ENCODE measurements around the gene PCSK5.

PCSK5 gene

GRCh38 chr9:75889977-75890471 is 449 bp upstream of the PCSK5 start:
- Histone ChIP-seq H3K36me3 (ENCODE audit: control insufficient read depth, insufficient read depth, low read length) (no peaks in the 10 kb centered on the region), H3K4me3 (replicated peaks; ENCODE audit: low read depth, low read length) (peak overlapping the region; percentile 49), H3K27me3 (replicated peaks; ENCODE audit: control insufficient read depth, insufficient read depth, low read length) (no peaks in the 10 kb centered on the region; the same call in 1 of the 2 replicates)
- no peak for TF ChIP-seq CTCF (IDR thresholded peaks at IDR 0.05; ENCODE audit: insufficient read depth, low read length, poor library complexity, severe bottlenecking)
- DNase-seq (ENCODE audit: extremely low read depth, insufficient read length), result no peak

- no peak for DNase-seq (ENCODE audit: extremely low read depth, insufficient read length)
Observed at GRCh38 chr9:75891277-75891741, 836 bp downstream of the PCSK5 start.

GRCh38 chr9:75891771-75892215 is 1.3 kb downstream of the PCSK5 start:
- no peak for TF ChIP-seq CTCF (IDR thresholded peaks at IDR 0.05; ENCODE audit: insufficient read depth, low read length, poor library complexity, severe bottlenecking)
- Histone ChIP-seq H3K36me3 (ENCODE audit: control insufficient read depth, insufficient read depth, low read length) (no peaks in the 10 kb centered on the region), H3K27me3 (replicated peaks; ENCODE audit: control insufficient read depth, insufficient read depth, low read length) (no peaks in the 10 kb centered on the region; the same call in 1 of the 2 replicates), H3K4me3 (replicated peaks; ENCODE audit: low read depth, low read length) (no peak overlapping the region)
- DNase-seq (ENCODE audit: extremely low read depth, insufficient read length), result no peak

More at GRCh38 chr9:75891277-75891741, 836 bp downstream of the PCSK5 start:
- H3K4me3 ChIP-seq (replicated peaks; ENCODE audit: low read depth, low read length), result no peak overlapping the region
- H3K27me3 ChIP-seq (replicated peaks; ENCODE audit: control insufficient read depth, insufficient read depth, low read length), result no peaks in the 10 kb centered on the region; the same call in 1 of the 2 replicates
- H3K36me3 ChIP-seq (ENCODE audit: control insufficient read depth, insufficient read depth, low read length), result no peaks in the 10 kb centered on the region
- TF ChIP-seq CTCF (IDR thresholded peaks at IDR 0.05; ENCODE audit: insufficient read depth, low read length, poor library complexity, severe bottlenecking), result no peak

GRCh38 chr9:75892216-75892911 is 1.9 kb downstream of the PCSK5 start:
- DNase-seq (ENCODE audit: extremely low read depth, insufficient read length), result no peak
- no peak for TF ChIP-seq CTCF (IDR thresholded peaks at IDR 0.05; ENCODE audit: insufficient read depth, low read length, poor library complexity, severe bottlenecking)
- Histone ChIP-seq H3K27me3 (replicated peaks; ENCODE audit: control insufficient read depth, insufficient read depth, low read length) (no peaks in the 10 kb centered on the region; the same call in 1 of the 2 replicates), H3K4me3 (replicated peaks; ENCODE audit: low read depth, low read length) (no peak overlapping the region), H3K36me3 (ENCODE audit: control insufficient read depth, insufficient read depth, low read length) (no peaks in the 10 kb centered on the region)

- Histone ChIP-seq H3K36me3 (ENCODE audit: control insufficient read depth, insufficient read depth, low read length) (no peaks in the 10 kb centered on the region), H3K4me3 (replicated peaks; ENCODE audit: low read depth, low read length) (no peak overlapping the region), H3K27me3 (replicated peaks; ENCODE audit: control insufficient read depth, insufficient read depth, low read length) (no peaks in the 10 kb centered on the region; the same call in 1 of the 2 replicates)
- no peak for TF ChIP-seq CTCF (IDR thresholded peaks at IDR 0.05; ENCODE audit: insufficient read depth, low read length, poor library complexity, severe bottlenecking)
- no peak for DNase-seq (ENCODE audit: extremely low read depth, insufficient read length)
Observed at GRCh38 chr9:75893106-75893505, 2.6 kb downstream of the PCSK5 start.

Data from GM06990 (cell line).